Measurements from ENCODE around the gene CD55. TPM values are rescaled to one million over a fixed set of nuclear protein-coding genes. Genes with fewer than 3 reads are reported as not detected.
"Not testable (repeated sequence)": the region's sequence is repeated elsewhere in the genome, so short reads cannot be mapped to it uniquely, and the experiment has no call there.

The CD55 gene
- total and polyA plus RNA-seq, 8 donors: 8.1 to 25.7 (median 15.7) TPM

GRCh38 chr1:207318072-207318619 is 3.3 kb upstream of the CD55 start:
- intact Hi-C loops (cut with DNase I): no loop called here
- Histone ChIP-seq H3K9me3 (no peaks in the 10 kb centered on the region), H3K36me3 (no peaks in the 10 kb centered on the region), H3K27me3 (no peaks in the 10 kb centered on the region), H3K4me3 (no peak overlapping the region), H3K27ac (peak overlapping the region in 2 of 4 donors; percentile 62 to 76), H3K4me1 (peaks cover 16 to 39% (median 32%) of the 10 kb centered on the region in 3 donors)
- FAIRE-seq (no peak), DNase-seq (no peak), ATAC-seq (no peak)
- no peak for TF ChIP-seq CTCF (IDR thresholded peaks at IDR 0.05)
- WGBS, 2 donors: 68 to 72% methylated on average over 3 of the region's 3 CpGs

- TF ChIP-seq CTCF (IDR thresholded peaks at IDR 0.05): no peak
- Histone ChIP-seq H3K36me3 (no peaks in the 10 kb centered on the region), H3K27me3 (no peaks in the 10 kb centered on the region), H3K4me1 (peaks cover 16 to 44% (median 38%) of the 10 kb centered on the region in 3 donors), H3K27ac (no peak overlapping the region), H3K4me3 (no peak overlapping the region), H3K9me3 (no peaks in the 10 kb centered on the region)
- intact Hi-C loops (cut with DNase I): no loop called here
- DNase-seq (no peak), FAIRE-seq (no peak), ATAC-seq (no peak)
Measured at GRCh38 chr1:207319199-207319598, 2.3 kb upstream of the CD55 start.

GRCh38 chr1:207320105-207320504 is 1.4 kb upstream of the CD55 start:
- intact Hi-C loops (cut with DNase I): loop anchor here in 1 of 3 donors (10.0 kb wide), 1 partner anchor 235 kb away; the partner anchor contains the start of gene C4BPB
- H3K27me3 ChIP-seq, ATAC-seq, H3K36me3 ChIP-seq, H3K27ac ChIP-seq, DNase-seq, H3K4me3 ChIP-seq, H3K9me3 ChIP-seq, FAIRE-seq: not testable (repeated sequence)
- peaks cover 16 to 44% (median 38%) of the 10 kb centered on the region in 3 donors for H3K4me1 ChIP-seq
- WGBS, 2 donors: 83% methylated on average over 1 of the region's 1 CpG

GRCh38 chr1:207321790-207322645 is 540 bp downstream of the CD55 start:
- TF ChIP-seq CTCF (IDR thresholded peaks at IDR 0.05): no peak
- intact Hi-C loops (cut with DNase I): loop anchor here in 1 of 3 donors (10.0 kb wide), 1 partner anchor 237 kb away; the partner anchor contains the start of gene C4BPB
- no peak for DNase-seq
- H3K36me3 ChIP-seq: peaks cover 0 to 10% (median 0%) of the 10 kb centered on the region in 3 donors
- peaks cover 8 to 33% (median 26%) of the 10 kb centered on the region in 3 donors for H3K4me1 ChIP-seq
- ATAC-seq: peak; percentile 6 to 27 (median 16)
- H3K4me3 ChIP-seq: peak overlapping the region; percentile 57 to 89 (median 72)
- WGBS, 2 donors: 1% methylated on average over 37 of the region's 37 CpGs
- peak overlapping the region; percentile 77 to 95 (median 86) for H3K27ac ChIP-seq
- FAIRE-seq: no peak
- H3K27me3 ChIP-seq: no peaks in the 10 kb centered on the region
- no peaks in the 10 kb centered on the region for H3K9me3 ChIP-seq

- FAIRE-seq (no peak), DNase-seq (no peak), ATAC-seq (no peak)
- intact Hi-C loops (cut with DNase I): loop anchor here in 1 of 3 donors (10.0 kb wide), 1 partner anchor 239 kb away; the partner anchor contains the start of gene C4BPB
- Histone ChIP-seq H3K4me1 (peaks cover 0 to 18% (median 13%) of the 10 kb centered on the region in 3 donors), H3K9me3 (no peaks in the 10 kb centered on the region), H3K36me3 (peaks cover 0 to 18% (median 0%) of the 10 kb centered on the region in 3 donors), H3K27ac (no peak overlapping the region), H3K4me3 (peak overlapping the region in 1 of 4 donors; percentile 86), H3K27me3 (no peaks in the 10 kb centered on the region)
- 63 to 66% methylated on average over 5 of the region's 5 CpGs for WGBS, 2 donors
- no peak for TF ChIP-seq CTCF (IDR thresholded peaks at IDR 0.05)
Measured at GRCh38 chr1:207323425-207324225, 2.1 kb downstream of the CD55 start.

Measured in pancreas (tissue), 10 donors.